H1 (cell line): ENCODE data around the gene KIAA0586. TPM values are rescaled to one million over a fixed set of nuclear protein-coding genes. Genes with fewer than 3 reads are reported as not detected.
A peak's percentile ranks its signal among the peaks of the same experiment; 100 is the strongest.
"Not testable (repeated sequence)": the region's sequence is repeated elsewhere in the genome, so short reads cannot be mapped to it uniquely, and the experiment has no call there.

ENCODE experiments used
- CTCF ChIA-PET: fragments of 300-600 bp; sonication (Branson Sonifier 250); formaldehyde crosslinking; loops from one replicate; lab custom pipeline; 2021; ENCODE audit not compliant: partially characterized antibody; lab: Charles Lee
- POLR2A ChIA-PET: fragments of 300-600 bp; sonication (Branson Sonifier 250); formaldehyde crosslinking; loops from one replicate; lab custom pipeline; 2021; ENCODE audit warnings: inconsistent platforms; ENCODE audit not compliant: partially characterized antibody; lab: Charles Lee
- DNase-seq, 2 experiments: peaks; one replicate each; pipeline versions ENCODE4 v3.0.0 to v3.0.0-alpha.2; 2010 to 2022; ENCODE audit warnings: low spot score in 2 of 2, low read depth in 1 of 2, mixed read lengths in 1 of 2
- FAIRE-seq: peaks from 2 replicates; lab custom pipeline; 2011; peaks lifted over from hg19 to GRCh38; lab: Jason Lieb, UNC
- H2AFZ ChIP-seq: 2 replicates; pipeline ENCODE4 v1.8.1; 2012; ENCODE audit warnings: low read length, inconsistent platforms
- H2AK5ac ChIP-seq: 2 replicates; pipeline ENCODE4 v1.6.1; 2013; ENCODE audit warnings: low read depth, low read length
- H2BK120ac ChIP-seq: replicated peaks from 2 replicates; pipeline ENCODE3; 2013; ENCODE audit warnings: low read depth, low read length, inconsistent platforms
- H2BK12ac ChIP-seq: 2 replicates; pipeline ENCODE4 v1.6.1; 2013; ENCODE audit warnings: low read depth, low read length
- H2BK15ac ChIP-seq: 2 replicates; pipeline ENCODE4 v1.6.1; 2013; ENCODE audit warnings: low read length
- H2BK20ac ChIP-seq: 2 replicates; pipeline ENCODE4 v1.6.1; 2013; ENCODE audit warnings: low read length
- H2BK5ac ChIP-seq: 2 replicates; pipeline ENCODE4 v1.6.1; 2013; ENCODE audit warnings: low read depth, low read length
- H3K14ac ChIP-seq: 2 replicates; pipeline ENCODE4 v1.6.1; 2013; ENCODE audit warnings: inconsistent platforms; ENCODE audit not compliant: insufficient read length
- H3K18ac ChIP-seq: 2 replicates; pipeline ENCODE4 v1.6.1; 2013; ENCODE audit warnings: low read length; ENCODE audit errors: extremely low read depth
- H3K23ac ChIP-seq: 2 replicates; pipeline ENCODE4 v1.6.1; 2013; ENCODE audit warnings: inconsistent platforms; ENCODE audit not compliant: insufficient read length
- H3K23me2 ChIP-seq: 2 replicates; pipeline ENCODE4 v1.6.1; 2013; ENCODE audit warnings: low read depth, low read length
- H3K27ac ChIP-seq: 2 replicates; pipeline ENCODE4 v1.6.1; 2011; ENCODE audit warnings: low read depth, low read length, inconsistent platforms
- H3K27me3 ChIP-seq, 4 experiments: replicated peaks in 1 of 4; 1 replicate in 1 of 4; 2 replicates in 3 of 4; pipeline versions ENCODE4 v1.6.1 to v1.8.1; 2011 to 2013; ENCODE audit warnings: low read length in 3 of 4, mild to moderate bottlenecking in 3 of 4, inconsistent platforms in 2 of 4, mixed read lengths in 2 of 4, moderate library complexity in 1 of 4; ENCODE audit not compliant: control insufficient read depth in 3 of 4, insufficient read depth in 3 of 4; ENCODE audit errors: extremely low read depth in 1 of 4
- H3K36me3 ChIP-seq, 4 experiments: 2 replicates each; pipeline versions ENCODE4 v1.6.1 to v1.8.1; 2011 to 2013; ENCODE audit warnings: mild to moderate bottlenecking in 4 of 4, low read length in 3 of 4, moderate library complexity in 2 of 4, control low read depth in 1 of 4, inconsistent platforms in 1 of 4; ENCODE audit not compliant: insufficient read depth in 4 of 4, control insufficient read depth in 2 of 4
- H3K4ac ChIP-seq: replicated peaks from 2 replicates; pipeline ENCODE3; 2013; ENCODE audit warnings: low read length, low read depth, mixed read lengths, inconsistent platforms; ENCODE audit not compliant: insufficient read length
- H3K4me1 ChIP-seq, 4 experiments: replicated peaks in 1 of 4; 1 replicate in 1 of 4; 2 replicates in 3 of 4; pipeline versions ENCODE4 v1.6.1 to v1.8.1; 2011 to 2013; ENCODE audit warnings: low read length in 3 of 4, inconsistent platforms in 2 of 4, mixed read lengths in 1 of 4; ENCODE audit not compliant: insufficient read depth in 4 of 4, control insufficient read depth in 3 of 4
- H3K4me2 ChIP-seq, 2 experiments: 2 replicates each; pipeline versions ENCODE4 v1.6.1 to v1.8.1; 2011 to 2013; ENCODE audit warnings: low read depth in 2 of 2, low read length in 2 of 2, control low read depth in 1 of 2, inconsistent platforms in 1 of 2, mild to moderate bottlenecking in 1 of 2; ENCODE audit not compliant: insufficient read depth in 1 of 2
- H3K4me3 ChIP-seq, 4 experiments: fragments of 200-600, 300-600 bp in 1 of 4; sonication (generic), shearing (Covaris generic), sonication (Bioruptor Twin) in 1 of 4; 2 replicates each; pipeline versions ENCODE4 v1.5.1 to v1.8.1; 2011 to 2016; ENCODE audit warnings: low read length in 4 of 4, low read depth in 3 of 4, control low read depth in 2 of 4, inconsistent platforms in 2 of 4, mild to moderate bottlenecking in 2 of 4, mixed read lengths in 1 of 4, moderate library complexity in 1 of 4; ENCODE audit not compliant: insufficient read depth in 2 of 4; ENCODE audit errors: extremely low read depth in 1 of 4
- H3K56ac ChIP-seq: replicated peaks from 2 replicates; pipeline ENCODE3; 2013; ENCODE audit warnings: low read depth, mild to moderate bottlenecking, mixed read lengths, low read length, inconsistent platforms; ENCODE audit not compliant: insufficient read length
- H3K79me1 ChIP-seq: 2 replicates; pipeline ENCODE4 v1.6.1; 2013; ENCODE audit warnings: low read depth, low read length, control low read depth
- H3K79me2 ChIP-seq, 2 experiments: 2 replicates each; pipeline versions ENCODE4 v1.6.1 to v1.8.1; 2012 to 2013; ENCODE audit warnings: low read length in 2 of 2, mild to moderate bottlenecking in 2 of 2, inconsistent platforms in 1 of 2; ENCODE audit not compliant: insufficient read depth in 2 of 2, control insufficient read depth in 1 of 2
- H3K9ac ChIP-seq, 4 experiments: replicated peaks in 1 of 4; 1 replicate in 1 of 4; 2 replicates in 3 of 4; pipeline versions ENCODE4 v1.6.1 to v1.8.1; 2011 to 2013; ENCODE audit warnings: low read depth in 3 of 4, low read length in 3 of 4, control low read depth in 2 of 4, mild to moderate bottlenecking in 2 of 4, moderate library complexity in 2 of 4, inconsistent platforms in 1 of 4; ENCODE audit errors: extremely low read depth in 1 of 4
- H3K9me3 ChIP-seq, 2 experiments: 2 replicates each; pipeline versions ENCODE4 v1.6.1 to v1.8.1; 2012 to 2013; ENCODE audit warnings: mild to moderate bottlenecking in 2 of 2, moderate library complexity in 2 of 2, control low read depth in 1 of 2, inconsistent platforms in 1 of 2, low read depth in 1 of 2, low read length in 1 of 2, mixed read lengths in 1 of 2; ENCODE audit not compliant: insufficient read depth in 2 of 2
- H4K20me1 ChIP-seq, 2 experiments: replicated peaks in 1 of 2; 2 replicates each; pipeline versions ENCODE3 to v1.8.1; 2011 to 2013; ENCODE audit warnings: inconsistent platforms in 2 of 2, low read length in 2 of 2, mild to moderate bottlenecking in 1 of 2; ENCODE audit not compliant: insufficient read depth in 2 of 2, control insufficient read depth in 1 of 2
- H4K5ac ChIP-seq: 2 replicates; pipeline ENCODE4 v1.6.1; 2013; ENCODE audit warnings: low read length, low read depth, mixed read lengths, inconsistent platforms; ENCODE audit not compliant: insufficient read length
- H4K8ac ChIP-seq: 2 replicates; pipeline ENCODE4 v1.8.0; 2013; ENCODE audit warnings: mild to moderate bottlenecking, moderate library complexity, low read length, inconsistent platforms; ENCODE audit not compliant: insufficient read depth; ENCODE audit errors: extremely low read depth
- H4K91ac ChIP-seq: replicated peaks from 2 replicates; pipeline ENCODE3; 2013; ENCODE audit warnings: low read length, mixed read lengths, inconsistent platforms; ENCODE audit not compliant: insufficient read length
- RAD21 ChIP-seq, 2 experiments: IDR thresholded peaks in 1 of 2; conservative IDR thresholded peaks in 1 of 2; 2 replicates each; pipeline ENCODE4 v1.6.1; 2011; ENCODE audit warnings: low read depth in 2 of 2, low read length in 2 of 2, improper control_type of control experiment in 1 of 2, inconsistent platforms in 1 of 2, mild to moderate bottlenecking in 1 of 2, moderate library complexity in 1 of 2
- WGBS, 2 experiments: shearing (Covaris generic) in 1 of 2; methylation state at CpG; one replicate each; pipeline versions ENCODE4 v1.1.6 to v1.1.7; 2013 to 2015; ENCODE audit warnings: low lambda C conversion rate in 2 of 2, mixed read lengths in 2 of 2, inconsistent platforms in 1 of 2, low coverage in 1 of 2, missing lambda C conversion rate in 1 of 2; ENCODE audit not compliant: insufficient replicate concordance in 2 of 2, insufficient coverage in 1 of 2, insufficient read length in 1 of 2; ENCODE audit errors: extremely low coverage in 1 of 2, missing lambda C conversion rate in 1 of 2; 5-methylcytosine and 5-hydroxymethylcytosine counted together
- polyA plus RNA-seq, 7 experiments: library from polyadenylated mRNA; depleted of rRNA in 3 of 7; stranded (reverse) in 5 of 7; unstranded in 2 of 7; fragments of >200 nt in 5 of 7; fragments of 200-250 nt in 2 of 7; gene quantifications; 1 replicate in 5 of 7; 2 replicates in 1 of 7; 4 replicates in 1 of 7; pipeline versions ENCODE4 v1.2.1 to v1.2.3, GENCODE V29; 2011 to 2013; ENCODE audit warnings: missing spikeins in 2 of 7, mixed read lengths in 2 of 7
- total RNA-seq: library from RNA; stranded (reverse); fragmentation: NEBNext Ultra II Directional; extraction: Animal tissue kit (Norgen Biotek cat#: 25700); gene quantifications from 2 replicates; pipeline ENCODE4 v1.2.1, GENCODE V29; 2021
- TF ChIP-seq, protein P1 (sequence below), 3 experiments: IDR thresholded peaks; 1 replicate in 2 of 3; 2 replicates in 1 of 3; pipeline versions ENCODE4 v1.5.1 to v1.6.1; 2011; ENCODE audit warnings: low read length in 3 of 3, mild to moderate bottlenecking in 3 of 3, inconsistent platforms in 2 of 3, low read depth in 1 of 3, moderate library complexity in 1 of 3; ENCODE audit not compliant: insufficient read depth in 1 of 3; ENCODE audit errors: control extremely low read depth in 1 of 3

KIAA0586 gene
- total and polyA plus RNA-seq, 2 of the 8 experiments (the other 6 are each of a cell fraction or from before 2014, with no cell fraction given): 7.2 to 24.8 TPM

DNA sequence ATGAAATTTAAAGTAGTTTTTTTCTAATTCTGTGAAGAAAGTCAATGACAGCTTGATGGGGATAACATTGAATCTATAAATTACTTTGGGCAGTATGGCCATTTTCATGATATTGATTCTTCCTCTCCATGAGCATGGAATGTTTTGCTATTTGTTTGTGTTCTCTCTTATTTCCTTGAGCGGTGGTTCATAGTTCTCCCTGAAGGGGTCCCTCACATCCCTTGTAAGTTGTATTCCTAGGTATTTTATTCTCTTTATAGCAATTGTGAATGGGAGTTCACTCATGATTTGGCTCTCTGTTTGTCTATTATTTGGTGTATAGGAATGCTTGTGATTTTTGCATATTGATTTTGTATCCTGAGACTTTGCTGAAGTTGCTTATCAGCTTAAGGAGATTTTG, 153.9 kb downstream of the KIAA0586 start:
- not testable (repeated sequence) for H3K79me1 ChIP-seq, H3K9me3 ChIP-seq, H4K8ac ChIP-seq, H2BK5ac ChIP-seq, H3K4me1 ChIP-seq, H3K4ac ChIP-seq, H3K4me3 ChIP-seq, H3K18ac ChIP-seq, H3K23me2 ChIP-seq, H3K23ac ChIP-seq, H2AK5ac ChIP-seq, H3K79me2 ChIP-seq, H3K27ac ChIP-seq, H2BK120ac ChIP-seq, DNase-seq, H3K9ac ChIP-seq, H3K56ac ChIP-seq, H3K27me3 ChIP-seq, H4K20me1 ChIP-seq, H3K14ac ChIP-seq, H2BK20ac ChIP-seq, H2AFZ ChIP-seq, H2BK12ac ChIP-seq, H3K36me3 ChIP-seq, H2BK15ac ChIP-seq, H4K5ac ChIP-seq, H4K91ac ChIP-seq, H3K4me2 ChIP-seq, FAIRE-seq
- WGBS, 2 experiments: 84% methylated on average over 1 of the region's 1 CpG; no CpG with 5 or more reads in 1 of the 2 experiments
- TF ChIP-seq, protein P1, sequence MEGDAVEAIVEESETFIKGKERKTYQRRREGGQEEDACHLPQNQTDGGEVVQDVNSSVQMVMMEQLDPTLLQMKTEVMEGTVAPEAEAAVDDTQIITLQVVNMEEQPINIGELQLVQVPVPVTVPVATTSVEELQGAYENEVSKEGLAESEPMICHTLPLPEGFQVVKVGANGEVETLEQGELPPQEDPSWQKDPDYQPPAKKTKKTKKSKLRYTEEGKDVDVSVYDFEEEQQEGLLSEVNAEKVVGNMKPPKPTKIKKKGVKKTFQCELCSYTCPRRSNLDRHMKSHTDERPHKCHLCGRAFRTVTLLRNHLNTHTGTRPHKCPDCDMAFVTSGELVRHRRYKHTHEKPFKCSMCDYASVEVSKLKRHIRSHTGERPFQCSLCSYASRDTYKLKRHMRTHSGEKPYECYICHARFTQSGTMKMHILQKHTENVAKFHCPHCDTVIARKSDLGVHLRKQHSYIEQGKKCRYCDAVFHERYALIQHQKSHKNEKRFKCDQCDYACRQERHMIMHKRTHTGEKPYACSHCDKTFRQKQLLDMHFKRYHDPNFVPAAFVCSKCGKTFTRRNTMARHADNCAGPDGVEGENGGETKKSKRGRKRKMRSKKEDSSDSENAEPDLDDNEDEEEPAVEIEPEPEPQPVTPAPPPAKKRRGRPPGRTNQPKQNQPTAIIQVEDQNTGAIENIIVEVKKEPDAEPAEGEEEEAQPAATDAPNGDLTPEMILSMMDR (IDR thresholded peaks at IDR 0.05; ENCODE audit: control extremely low read depth in 1 of 3, insufficient read depth in 1 of 3, low read depth in 1 of 3, low read length in 3 of 3): peak in 1 of 3 experiments; percentile 19; a peak in 1 of 4 replicates
- TF ChIP-seq RAD21 (IDR thresholded peaks at IDR 0.05 in 1 of 2, conservative IDR thresholded peaks at IDR 0.05 in 1 of 2; ENCODE audit: low read depth in 2 of 2, low read length in 2 of 2): peak; percentile 53 to 54
- ChIA-PET POLR2A (interaction anchor here (1.0 kb wide), 1 partner anchor 56 kb away, joined by 3 read pairs; no protein-coding TSS in a partner anchor), CTCF (interaction anchor here (0.7 to 2.2 kb wide), 12 partner anchors 15 to 442 kb away, joined by 3 to 11 read pairs (median 3); partner anchors contain the start of gene DACT1)
